GM10266 (cell line): ENCODE data around the gene DGKG.

Experiments
- DNase-seq: peaks from one replicate; pipeline ENCODE4 v3.0.0; 2012; ENCODE audit errors: extremely low spot score
- CTCF ChIP-seq: IDR thresholded peaks from 2 replicates; pipeline ENCODE4 v1.5.1; 2012; ENCODE audit warnings: mild to moderate bottlenecking, low read depth; ENCODE audit not compliant: control insufficient read depth, insufficient read depth; ENCODE audit errors: missing control alignments

Gene DGKG

GRCh38 chr3:186264608-186265400 is 97.2 kb downstream of the DGKG start:
- TF ChIP-seq CTCF: no peak
- no peak for DNase-seq

GRCh38 chr3:186261638-186262037 is 100.4 kb downstream of the DGKG start:
- DNase-seq: peak; percentile 51
- TF ChIP-seq CTCF: peak; percentile 43

GRCh38 chr3:186260726-186261125 is 101.3 kb downstream of the DGKG start:
- DNase-seq: no peak
- TF ChIP-seq CTCF: no peak

- peak; percentile 99 for TF ChIP-seq CTCF
- peak; percentile 86 for DNase-seq
Measured at GRCh38 chr3:186259612-186260383, 102.2 kb downstream of the DGKG start.

- no peak for DNase-seq
- no peak for TF ChIP-seq CTCF
Measured at GRCh38 chr3:186258968-186259367, 103.1 kb downstream of the DGKG start.

GRCh38 chr3:186257866-186258265 is 104.2 kb downstream of the DGKG start:
- no peak for TF ChIP-seq CTCF

More at GRCh38 chr3:186257866-186258265, 104.2 kb downstream of the DGKG start:
- DNase-seq: no peak
